GM12878 (cell line): Measurements from ENCODE around the gene MYO18B.

ENCODE experiments used
- EZH2 ChIP-seq: IDR thresholded peaks from 2 replicates; pipeline ENCODE4 v1.6.1; 2012; ENCODE audit warnings: low read depth, mild to moderate bottlenecking, control low read depth, inconsistent platforms, low read length, borderline replicate concordance; ENCODE audit not compliant: control insufficient read depth
- GABPA ChIP-seq: IDR thresholded peaks from 2 replicates; pipeline ENCODE4 v1.6.1; 2014; ENCODE audit warnings: antibody characterized with exemption, low read depth, mild to moderate bottlenecking, inconsistent platforms
- HCFC1 ChIP-seq: fragments of 150-350 bp; IDR thresholded peaks from 2 replicates; pipeline ENCODE4 v1.6.1; 2014; ENCODE audit warnings: low read length
- KDM1A ChIP-seq: fragments of 200-600 bp; sonication (generic); IDR thresholded peaks from 2 replicates; pipeline ENCODE4 v1.6.1; 2016; ENCODE audit warnings: borderline replicate concordance
- PAX5 ChIP-seq: IDR thresholded peaks from 2 replicates; pipeline ENCODE4 v1.6.1; 2011; ENCODE audit warnings: low read depth, low read length, borderline replicate concordance
- SREBF1 ChIP-seq: IDR thresholded peaks from 2 replicates; pipeline ENCODE4 v1.6.1; 2012; ENCODE audit warnings: mild to moderate bottlenecking, low read length
- SRF ChIP-seq, 2 experiments: IDR thresholded peaks; 2 replicates each; pipeline ENCODE4 v1.6.1; 2011; ENCODE audit warnings: low read depth in 2 of 2, low read length in 2 of 2, mild to moderate bottlenecking in 1 of 2, moderate library complexity in 1 of 2
- TF ChIP-seq, protein P1 (sequence below), 3 experiments: IDR thresholded peaks in 2 of 3; conservative IDR thresholded peaks in 1 of 3; 2 replicates each; pipeline ENCODE4 v1.5.1; 2011; ENCODE audit warnings: low read depth in 3 of 3, low read length in 3 of 3, mild to moderate bottlenecking in 3 of 3, control low read depth in 2 of 3, moderate library complexity in 2 of 3, inconsistent platforms in 1 of 3, mixed read lengths in 1 of 3; ENCODE audit not compliant: control insufficient read depth in 2 of 3, insufficient read depth in 1 of 3; ENCODE audit errors: extremely low read depth in 1 of 3
- TF ChIP-seq, protein P2 (sequence below): fragments of 450-650 bp; formaldehyde crosslinking; IDR thresholded peaks from 2 replicates; pipeline ENCODE4 v1.4.0; 2022; ENCODE audit warnings: mild to moderate bottlenecking, moderate library complexity
- TF ChIP-seq, protein P3 (sequence below): IDR thresholded peaks from 2 replicates; pipeline ENCODE4 v1.6.1; 2012; ENCODE audit warnings: low read depth, low read length, improper control_type of control experiment

DNA sequence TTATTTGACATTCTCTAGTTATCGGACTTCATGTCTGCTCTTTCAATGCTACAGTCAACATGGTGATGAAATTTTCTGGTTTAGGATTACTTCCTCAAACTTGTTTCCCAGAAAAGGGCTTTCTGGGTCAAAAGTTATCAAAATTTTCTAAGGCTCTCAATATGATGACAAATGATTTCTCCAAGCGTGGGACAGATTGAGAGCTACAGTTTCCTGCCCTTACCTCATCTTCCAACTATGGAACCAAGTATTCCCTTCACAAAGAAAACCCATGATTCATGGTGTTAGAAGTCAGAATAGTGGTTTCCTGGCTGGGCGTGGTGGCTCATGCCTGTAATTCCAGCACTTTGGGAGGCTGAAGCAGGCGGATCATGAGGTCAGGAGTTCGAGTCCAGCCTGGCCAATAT, 17.8 kb downstream of the MYO18B start:
- TF ChIP-seq, protein P1, sequence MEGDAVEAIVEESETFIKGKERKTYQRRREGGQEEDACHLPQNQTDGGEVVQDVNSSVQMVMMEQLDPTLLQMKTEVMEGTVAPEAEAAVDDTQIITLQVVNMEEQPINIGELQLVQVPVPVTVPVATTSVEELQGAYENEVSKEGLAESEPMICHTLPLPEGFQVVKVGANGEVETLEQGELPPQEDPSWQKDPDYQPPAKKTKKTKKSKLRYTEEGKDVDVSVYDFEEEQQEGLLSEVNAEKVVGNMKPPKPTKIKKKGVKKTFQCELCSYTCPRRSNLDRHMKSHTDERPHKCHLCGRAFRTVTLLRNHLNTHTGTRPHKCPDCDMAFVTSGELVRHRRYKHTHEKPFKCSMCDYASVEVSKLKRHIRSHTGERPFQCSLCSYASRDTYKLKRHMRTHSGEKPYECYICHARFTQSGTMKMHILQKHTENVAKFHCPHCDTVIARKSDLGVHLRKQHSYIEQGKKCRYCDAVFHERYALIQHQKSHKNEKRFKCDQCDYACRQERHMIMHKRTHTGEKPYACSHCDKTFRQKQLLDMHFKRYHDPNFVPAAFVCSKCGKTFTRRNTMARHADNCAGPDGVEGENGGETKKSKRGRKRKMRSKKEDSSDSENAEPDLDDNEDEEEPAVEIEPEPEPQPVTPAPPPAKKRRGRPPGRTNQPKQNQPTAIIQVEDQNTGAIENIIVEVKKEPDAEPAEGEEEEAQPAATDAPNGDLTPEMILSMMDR (IDR thresholded peaks at IDR 0.05 in 2 of 3, conservative IDR thresholded peaks at IDR 0.05 in 1 of 3; ENCODE audit: control insufficient read depth in 2 of 3, extremely low read depth in 1 of 3, insufficient read depth in 1 of 3, low read depth in 3 of 3, low read length in 3 of 3), result no peak
- TF ChIP-seq KDM1A (no peak), SRF (IDR thresholded peaks at IDR 0.05; ENCODE audit: low read depth in 2 of 2, low read length in 2 of 2) (no peak), HCFC1 (no peak), EZH2 (no peak), GABPA (no peak), SREBF1 (no peak), PAX5 (no peak)
- TF ChIP-seq, protein P2, sequence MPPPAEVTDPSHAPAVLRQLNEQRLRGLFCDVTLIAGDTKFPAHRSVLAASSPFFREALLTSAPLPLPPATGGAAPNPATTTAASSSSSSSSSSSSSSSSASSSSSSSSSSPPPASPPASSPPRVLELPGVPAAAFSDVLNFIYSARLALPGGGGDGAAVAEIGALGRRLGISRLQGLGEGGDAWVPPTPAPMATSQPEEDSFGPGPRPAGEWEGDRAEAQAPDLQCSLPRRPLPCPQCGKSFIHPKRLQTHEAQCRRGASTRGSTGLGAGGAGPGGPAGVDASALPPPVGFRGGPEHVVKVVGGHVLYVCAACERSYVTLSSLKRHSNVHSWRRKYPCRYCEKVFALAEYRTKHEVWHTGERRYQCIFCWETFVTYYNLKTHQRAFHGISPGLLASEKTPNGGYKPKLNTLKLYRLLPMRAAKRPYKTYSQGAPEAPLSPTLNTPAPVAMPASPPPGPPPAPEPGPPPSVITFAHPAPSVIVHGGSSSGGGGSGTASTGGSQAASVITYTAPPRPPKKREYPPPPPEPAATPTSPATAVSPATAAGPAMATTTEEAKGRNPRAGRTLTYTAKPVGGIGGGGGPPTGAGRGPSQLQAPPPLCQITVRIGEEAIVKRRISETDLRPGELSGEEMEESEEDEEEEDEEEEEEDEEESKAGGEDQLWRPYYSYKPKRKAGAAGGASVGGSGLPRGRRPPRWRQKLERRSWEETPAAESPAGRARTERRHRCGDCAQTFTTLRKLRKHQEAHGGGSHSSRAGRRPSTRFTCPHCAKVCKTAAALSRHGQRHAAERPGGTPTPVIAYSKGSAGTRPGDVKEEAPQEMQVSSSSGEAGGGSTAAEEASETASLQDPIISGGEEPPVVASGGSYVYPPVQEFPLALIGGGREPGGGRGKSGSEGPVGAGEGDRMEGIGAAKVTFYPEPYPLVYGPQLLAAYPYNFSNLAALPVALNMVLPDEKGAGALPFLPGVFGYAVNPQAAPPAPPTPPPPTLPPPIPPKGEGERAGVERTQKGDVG (CRISPR knock-in tag), result no peak
- TF ChIP-seq, protein P3, sequence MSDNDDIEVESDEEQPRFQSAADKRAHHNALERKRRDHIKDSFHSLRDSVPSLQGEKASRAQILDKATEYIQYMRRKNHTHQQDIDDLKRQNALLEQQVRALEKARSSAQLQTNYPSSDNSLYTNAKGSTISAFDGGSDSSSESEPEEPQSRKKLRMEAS, result no peak
